ENCODE data around the gene ALDH5A1. TPM values are rescaled to one million over a fixed set of nuclear protein-coding genes. Genes with fewer than 3 reads are reported as not detected.

Gene ALDH5A1
- total RNA-seq, 1 donor from 2014 or later = 12.9 TPM

DNA sequence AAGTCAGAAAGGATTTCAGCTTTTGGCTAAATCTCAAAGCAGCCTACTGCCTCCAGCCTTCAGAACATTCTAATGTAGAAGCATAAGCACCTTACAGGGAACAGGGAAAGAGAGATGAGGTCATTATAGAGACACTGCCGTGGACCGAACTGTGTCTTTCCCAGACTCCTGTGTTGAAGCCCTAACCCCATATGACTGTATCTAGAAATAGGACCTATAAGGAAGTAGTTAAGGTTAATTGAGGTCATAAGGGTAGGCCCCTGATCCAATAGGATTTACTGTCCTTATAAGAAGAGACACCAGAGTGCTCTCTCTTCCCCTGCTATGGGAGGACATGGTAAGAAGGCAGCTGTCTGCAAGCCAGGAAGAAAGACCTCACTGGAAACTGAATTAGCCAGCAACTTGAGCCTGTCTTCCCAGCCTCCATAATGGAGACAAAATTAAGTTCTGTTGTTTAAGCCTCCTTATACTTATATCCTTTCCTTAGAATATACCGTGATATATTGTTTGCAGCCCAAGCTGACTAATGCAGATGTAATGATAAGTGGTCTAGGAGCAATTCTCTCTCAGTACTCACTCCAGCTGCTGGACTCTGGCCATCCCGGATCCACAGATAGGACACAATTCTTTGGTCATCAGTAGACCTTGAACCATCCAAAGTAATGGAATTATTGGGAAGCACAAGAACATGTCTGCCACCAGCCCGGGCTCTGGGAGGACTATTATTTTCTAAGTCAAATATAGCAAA is 71.4 kb downstream of the ALDH5A1 start:
- Mint-ChIP-seq H3K4me3 (no peak overlapping the region), H3K27ac (ENCODE audit: unreplicated experiment) (no peak overlapping the region), H3K36me3 (ENCODE audit: low read depth) (no peaks in the 10 kb centered on the region), H3K9me3 (no peaks in the 10 kb centered on the region), H3K4me1 (no peaks in the 10 kb centered on the region), H3K27me3 (ENCODE audit: low read depth) (no peaks in the 10 kb centered on the region)
- TF ChIP-seq, protein P1, sequence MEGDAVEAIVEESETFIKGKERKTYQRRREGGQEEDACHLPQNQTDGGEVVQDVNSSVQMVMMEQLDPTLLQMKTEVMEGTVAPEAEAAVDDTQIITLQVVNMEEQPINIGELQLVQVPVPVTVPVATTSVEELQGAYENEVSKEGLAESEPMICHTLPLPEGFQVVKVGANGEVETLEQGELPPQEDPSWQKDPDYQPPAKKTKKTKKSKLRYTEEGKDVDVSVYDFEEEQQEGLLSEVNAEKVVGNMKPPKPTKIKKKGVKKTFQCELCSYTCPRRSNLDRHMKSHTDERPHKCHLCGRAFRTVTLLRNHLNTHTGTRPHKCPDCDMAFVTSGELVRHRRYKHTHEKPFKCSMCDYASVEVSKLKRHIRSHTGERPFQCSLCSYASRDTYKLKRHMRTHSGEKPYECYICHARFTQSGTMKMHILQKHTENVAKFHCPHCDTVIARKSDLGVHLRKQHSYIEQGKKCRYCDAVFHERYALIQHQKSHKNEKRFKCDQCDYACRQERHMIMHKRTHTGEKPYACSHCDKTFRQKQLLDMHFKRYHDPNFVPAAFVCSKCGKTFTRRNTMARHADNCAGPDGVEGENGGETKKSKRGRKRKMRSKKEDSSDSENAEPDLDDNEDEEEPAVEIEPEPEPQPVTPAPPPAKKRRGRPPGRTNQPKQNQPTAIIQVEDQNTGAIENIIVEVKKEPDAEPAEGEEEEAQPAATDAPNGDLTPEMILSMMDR (conservative IDR thresholded peaks at IDR 0.05) = no peak
- no peak for DNase-seq (ENCODE audit: low read depth, low spot score)

DNA sequence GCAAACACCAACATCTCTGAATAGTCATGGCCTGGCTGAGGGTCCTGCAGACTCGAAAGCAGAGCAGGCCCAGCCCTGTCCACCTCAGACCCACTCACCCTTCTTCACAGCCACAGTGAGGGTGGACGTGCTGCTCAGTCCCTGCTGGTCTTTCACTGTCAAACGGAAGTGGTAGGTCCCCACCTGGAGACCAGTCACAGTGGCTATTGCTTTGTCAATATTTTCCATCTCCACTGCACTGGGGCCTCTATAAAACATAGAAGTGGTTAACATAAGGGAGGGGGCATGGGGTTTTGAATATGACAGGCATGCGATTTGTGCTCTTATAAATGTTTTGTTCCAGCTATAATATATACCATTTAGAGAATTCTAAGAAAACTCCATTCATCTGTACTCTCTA is 73.9 kb downstream of the ALDH5A1 start:
- H3K4me3 Mint-ChIP-seq = no peak overlapping the region
- TF ChIP-seq, protein P1 (conservative IDR thresholded peaks at IDR 0.05) = no peak
- H3K36me3 Mint-ChIP-seq (ENCODE audit: low read depth) = no peaks in the 10 kb centered on the region
- no peaks in the 10 kb centered on the region for H3K27me3 Mint-ChIP-seq (ENCODE audit: low read depth)
- H3K4me1 Mint-ChIP-seq = no peaks in the 10 kb centered on the region
- no peaks in the 10 kb centered on the region for H3K9me3 Mint-ChIP-seq
- H3K27ac Mint-ChIP-seq (ENCODE audit: unreplicated experiment) = no peak overlapping the region
- DNase-seq (ENCODE audit: low read depth, low spot score) = no peak

DNA sequence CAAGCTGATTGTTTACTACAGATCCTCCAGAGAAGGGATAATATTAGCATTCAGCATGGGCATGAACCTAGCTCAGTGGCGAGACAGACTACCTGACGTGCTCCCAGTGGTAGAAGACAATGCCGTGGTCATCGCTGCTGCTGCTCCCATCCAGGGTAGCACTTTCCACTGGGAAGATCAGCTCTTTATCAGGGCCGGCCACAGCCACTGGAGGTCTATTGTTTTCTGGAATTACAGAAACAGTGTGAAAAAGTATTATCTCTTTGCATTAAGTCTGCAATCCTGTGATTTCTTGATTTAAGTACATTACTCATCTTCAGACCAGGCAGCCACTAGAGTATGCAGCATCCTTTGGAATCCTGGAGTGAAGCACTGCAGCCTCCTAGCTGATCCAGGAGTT is 75.0 kb downstream of the ALDH5A1 start:
- H3K4me1 Mint-ChIP-seq = peaks cover 1% of the 10 kb centered on the region
- no peak overlapping the region for H3K4me3 Mint-ChIP-seq
- TF ChIP-seq, protein P1 (conservative IDR thresholded peaks at IDR 0.05) = no peak
- H3K27ac Mint-ChIP-seq (ENCODE audit: unreplicated experiment) = no peak overlapping the region
- H3K27me3 Mint-ChIP-seq (ENCODE audit: low read depth) = no peaks in the 10 kb centered on the region
- no peak for DNase-seq (ENCODE audit: low read depth, low spot score)
- no peaks in the 10 kb centered on the region for H3K36me3 Mint-ChIP-seq (ENCODE audit: low read depth)
- no peaks in the 10 kb centered on the region for H3K9me3 Mint-ChIP-seq

DNA sequence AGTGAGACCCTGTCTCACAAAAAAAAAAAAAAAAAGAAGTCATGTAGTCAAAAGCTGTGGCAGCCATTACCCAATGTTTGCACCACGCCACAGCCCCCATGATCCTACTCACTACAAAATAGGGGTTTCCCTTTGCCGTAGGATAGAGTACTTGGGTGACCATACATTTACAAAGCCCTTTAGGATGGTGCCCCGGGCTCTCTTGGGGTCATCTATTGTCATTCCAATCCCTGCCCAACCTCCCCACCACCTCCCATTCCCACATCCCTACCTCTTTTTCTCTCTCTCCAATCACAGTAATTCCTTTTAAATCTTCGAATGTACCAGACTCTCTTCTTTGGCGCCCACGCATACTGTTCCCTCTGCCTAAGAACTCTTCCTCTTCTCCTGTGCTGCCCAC is 76.6 kb downstream of the ALDH5A1 start:
- Mint-ChIP-seq H3K9me3 (no peaks in the 10 kb centered on the region), H3K4me3 (no peak overlapping the region), H3K27me3 (ENCODE audit: low read depth) (no peaks in the 10 kb centered on the region), H3K4me1 (peaks cover 3% of the 10 kb centered on the region), H3K36me3 (ENCODE audit: low read depth) (no peaks in the 10 kb centered on the region), H3K27ac (ENCODE audit: unreplicated experiment) (no peak overlapping the region)
- TF ChIP-seq, protein P1 (conservative IDR thresholded peaks at IDR 0.05) = no peak
- no peak for DNase-seq (ENCODE audit: low read depth, low spot score)

DNA sequence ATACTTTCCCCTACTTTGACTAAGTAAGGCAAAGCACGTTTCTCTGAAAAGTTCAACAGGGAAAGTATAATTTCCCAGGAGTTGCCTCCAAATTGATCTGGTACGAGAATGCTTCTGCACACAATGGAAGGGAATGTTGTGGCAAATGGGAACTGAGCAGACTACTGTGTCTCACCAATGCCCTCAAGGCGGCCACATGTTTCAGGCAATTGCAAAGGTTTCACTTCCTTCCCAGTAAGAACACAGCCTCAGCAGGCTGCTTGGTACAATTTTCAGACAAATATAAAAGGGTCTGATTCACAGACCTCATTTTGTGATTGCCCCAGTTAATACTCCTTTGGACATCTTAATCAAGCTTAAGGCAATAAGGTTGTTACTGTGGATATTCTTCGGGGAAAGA is 80.0 kb downstream of the ALDH5A1 start:
- peaks cover 3% of the 10 kb centered on the region for H3K4me1 Mint-ChIP-seq
- no peak overlapping the region for H3K27ac Mint-ChIP-seq (ENCODE audit: unreplicated experiment)
- DNase-seq (ENCODE audit: low read depth, low spot score) = no peak
- TF ChIP-seq, protein P1 (conservative IDR thresholded peaks at IDR 0.05) = no peak
- no peaks in the 10 kb centered on the region for H3K9me3 Mint-ChIP-seq
- H3K4me3 Mint-ChIP-seq = no peak overlapping the region
- H3K36me3 Mint-ChIP-seq (ENCODE audit: low read depth) = no peaks in the 10 kb centered on the region
- no peaks in the 10 kb centered on the region for H3K27me3 Mint-ChIP-seq (ENCODE audit: low read depth)
